ENCODE measurements around the gene LDAF1. TPM values are rescaled to one million over a fixed set of nuclear protein-coding genes. Genes with fewer than 3 reads are reported as not detected.

Gene LDAF1
- polyA plus RNA-seq, 1 experiment: 31.1 TPM

DNA sequence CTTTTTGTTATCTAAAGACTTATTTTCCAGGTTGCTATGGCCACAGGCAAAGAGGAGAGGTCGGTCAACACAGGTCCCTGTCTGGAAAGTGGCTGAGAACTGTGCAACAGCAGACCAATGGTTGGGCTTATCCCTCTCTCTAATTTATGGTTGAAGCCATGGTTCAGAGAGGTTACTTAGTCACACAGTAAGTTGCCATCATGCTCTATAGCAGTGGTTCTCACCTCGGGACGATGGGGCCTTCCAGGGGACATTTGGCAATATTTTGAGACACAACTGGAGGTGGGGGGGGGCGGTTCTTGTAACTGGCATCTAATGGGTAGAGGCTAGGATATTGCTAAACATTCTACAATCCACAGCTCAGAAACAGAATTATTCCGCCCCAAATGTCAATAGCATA, 842 bp upstream of the LDAF1 start:
- Histone ChIP-seq H3K27me3 (ENCODE audit: control insufficient read depth, insufficient read depth, low read length) (no peaks in the 10 kb centered on the region), H3K4me3 (ENCODE audit: low read depth, low read length) (no peak overlapping the region), H3K36me3 (ENCODE audit: control insufficient read depth, insufficient read depth, low read length) (peaks cover 2% of the 10 kb centered on the region; the same call in 1 of the 2 replicates)
- POLR2A ChIA-PET: no interaction called here
- DNase-seq (ENCODE audit: low read depth): no peak
- TF ChIP-seq, protein P1, sequence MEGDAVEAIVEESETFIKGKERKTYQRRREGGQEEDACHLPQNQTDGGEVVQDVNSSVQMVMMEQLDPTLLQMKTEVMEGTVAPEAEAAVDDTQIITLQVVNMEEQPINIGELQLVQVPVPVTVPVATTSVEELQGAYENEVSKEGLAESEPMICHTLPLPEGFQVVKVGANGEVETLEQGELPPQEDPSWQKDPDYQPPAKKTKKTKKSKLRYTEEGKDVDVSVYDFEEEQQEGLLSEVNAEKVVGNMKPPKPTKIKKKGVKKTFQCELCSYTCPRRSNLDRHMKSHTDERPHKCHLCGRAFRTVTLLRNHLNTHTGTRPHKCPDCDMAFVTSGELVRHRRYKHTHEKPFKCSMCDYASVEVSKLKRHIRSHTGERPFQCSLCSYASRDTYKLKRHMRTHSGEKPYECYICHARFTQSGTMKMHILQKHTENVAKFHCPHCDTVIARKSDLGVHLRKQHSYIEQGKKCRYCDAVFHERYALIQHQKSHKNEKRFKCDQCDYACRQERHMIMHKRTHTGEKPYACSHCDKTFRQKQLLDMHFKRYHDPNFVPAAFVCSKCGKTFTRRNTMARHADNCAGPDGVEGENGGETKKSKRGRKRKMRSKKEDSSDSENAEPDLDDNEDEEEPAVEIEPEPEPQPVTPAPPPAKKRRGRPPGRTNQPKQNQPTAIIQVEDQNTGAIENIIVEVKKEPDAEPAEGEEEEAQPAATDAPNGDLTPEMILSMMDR (IDR thresholded peaks at IDR 0.05; ENCODE audit: insufficient read depth, low read depth, low read length): no peak
- CTCF ChIA-PET: interaction anchor here (0.6 to 4.0 kb wide), 14 partner anchors 8 to 1534 kb away, joined by 3 to 39 read pairs (median 5); partner anchors contain the start of gene DCUN1D3

DNA sequence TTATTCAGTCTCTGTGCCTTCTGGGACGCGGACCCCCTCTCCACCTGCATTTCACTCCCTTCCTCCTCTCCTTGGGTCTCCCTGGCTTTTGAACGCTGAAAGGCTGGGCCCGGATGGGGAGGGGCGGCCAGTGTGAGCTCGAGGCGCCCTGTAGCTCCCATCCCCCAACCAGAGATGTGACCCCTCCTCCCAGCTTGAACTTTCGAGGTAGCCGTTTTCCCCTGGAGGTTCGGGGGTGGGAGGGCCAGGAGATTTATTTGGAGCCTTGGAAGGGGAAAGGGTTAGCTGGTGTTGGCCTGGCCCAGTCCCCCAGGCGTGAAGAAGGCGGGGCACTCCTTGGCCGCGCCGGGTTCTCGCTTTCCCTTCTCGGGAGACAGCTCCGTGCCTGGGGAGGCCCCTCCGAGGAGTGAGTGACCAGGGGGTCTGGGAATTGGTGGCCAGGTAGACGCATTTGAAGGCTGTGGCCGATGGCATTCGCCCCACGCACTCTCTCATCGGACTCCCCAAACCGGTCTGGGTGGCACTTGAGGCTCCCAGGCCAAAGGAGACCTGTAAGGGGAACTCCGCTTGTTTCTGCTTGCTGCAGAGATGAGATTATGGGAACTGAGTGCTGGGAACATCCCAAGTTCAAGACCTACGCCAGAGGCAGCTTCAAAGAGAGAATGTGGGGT, 942 bp downstream of the LDAF1 start:
- TF ChIP-seq, protein P1 (IDR thresholded peaks at IDR 0.05; ENCODE audit: insufficient read depth, low read depth, low read length): no peak
- H3K4me3 ChIP-seq (ENCODE audit: low read depth, low read length): peak overlapping the region; percentile 89
- no peaks in the 10 kb centered on the region for H3K27me3 ChIP-seq (ENCODE audit: control insufficient read depth, insufficient read depth, low read length)
- ChIA-PET CTCF (interaction anchor here (1.2 to 4.0 kb wide), 5 partner anchors 21 to 307 kb away, joined by 4 to 25 read pairs (median 5); no protein-coding TSS in a partner anchor), POLR2A (no interaction called here)
- DNase-seq (ENCODE audit: low read depth): no peak
- H3K36me3 ChIP-seq (ENCODE audit: control insufficient read depth, insufficient read depth, low read length): peaks cover 2% of the 10 kb centered on the region; the same call in 1 of the 2 replicates

DNA sequence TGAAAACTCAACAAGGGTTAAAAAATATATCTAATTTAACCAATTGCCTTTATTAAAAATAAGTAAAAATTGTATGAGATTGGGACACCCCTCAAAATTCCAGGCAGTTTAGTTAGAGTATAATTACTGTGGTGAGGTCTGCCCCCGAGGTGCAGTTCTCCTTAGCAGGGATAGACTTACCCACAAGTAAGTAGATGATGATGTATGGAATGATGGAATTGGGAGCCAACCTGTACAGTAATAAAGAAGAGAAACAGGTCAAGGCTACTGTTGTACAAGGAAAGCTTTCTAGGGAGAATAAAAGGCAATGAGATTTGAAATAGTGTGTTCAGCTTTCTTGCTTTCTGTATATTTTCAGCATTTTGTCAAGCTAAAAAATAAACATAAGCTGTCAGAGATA, 1.8 kb downstream of the LDAF1 start:
- peaks cover 3% of the 10 kb centered on the region; the same call in 1 of the 2 replicates for H3K36me3 ChIP-seq (ENCODE audit: control insufficient read depth, insufficient read depth, low read length)
- TF ChIP-seq, protein P1 (IDR thresholded peaks at IDR 0.05; ENCODE audit: insufficient read depth, low read depth, low read length): no peak
- H3K4me3 ChIP-seq (ENCODE audit: low read depth, low read length): no peak overlapping the region
- CTCF ChIA-PET: interaction anchor here (1.6 to 4.0 kb wide), 4 partner anchors 9 to 141 kb away, joined by 4 to 25 read pairs (median 18); no protein-coding TSS in a partner anchor
- H3K27me3 ChIP-seq (ENCODE audit: control insufficient read depth, insufficient read depth, low read length): no peaks in the 10 kb centered on the region
- DNase-seq (ENCODE audit: low read depth): no peak
- POLR2A ChIA-PET: no interaction called here

DNA sequence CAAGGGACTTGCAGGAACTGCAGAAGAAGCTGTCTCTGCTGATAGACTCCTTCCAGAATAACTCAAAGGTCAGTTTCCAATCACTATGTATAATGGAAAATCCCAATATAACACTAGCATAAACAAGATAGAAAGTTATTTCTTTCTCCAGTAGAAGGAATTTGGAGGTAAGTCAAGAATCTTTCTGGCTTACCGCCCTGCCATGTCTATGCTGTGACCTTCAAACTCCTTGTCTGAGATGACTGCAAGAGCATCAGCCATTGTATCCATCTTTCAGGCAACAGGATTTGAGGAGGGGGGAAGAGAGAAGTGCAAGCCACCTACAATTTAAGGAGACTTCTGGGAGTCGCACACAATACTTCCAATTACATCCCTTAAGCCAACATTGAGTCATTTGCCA, 2.7 kb downstream of the LDAF1 start:
- CTCF ChIA-PET: interaction anchor here (1.6 to 3.7 kb wide), 3 partner anchors 8 to 140 kb away, joined by 4 to 22 read pairs (median 14); no protein-coding TSS in a partner anchor
- no peaks in the 10 kb centered on the region for H3K27me3 ChIP-seq (ENCODE audit: control insufficient read depth, insufficient read depth, low read length)
- TF ChIP-seq, protein P1 (IDR thresholded peaks at IDR 0.05; ENCODE audit: insufficient read depth, low read depth, low read length): no peak
- POLR2A ChIA-PET: no interaction called here
- DNase-seq (ENCODE audit: low read depth): no peak
- H3K36me3 ChIP-seq (ENCODE audit: control insufficient read depth, insufficient read depth, low read length): peaks cover 5% of the 10 kb centered on the region; the same call in 1 of the 2 replicates
- no peak overlapping the region for H3K4me3 ChIP-seq (ENCODE audit: low read depth, low read length)

DNA sequence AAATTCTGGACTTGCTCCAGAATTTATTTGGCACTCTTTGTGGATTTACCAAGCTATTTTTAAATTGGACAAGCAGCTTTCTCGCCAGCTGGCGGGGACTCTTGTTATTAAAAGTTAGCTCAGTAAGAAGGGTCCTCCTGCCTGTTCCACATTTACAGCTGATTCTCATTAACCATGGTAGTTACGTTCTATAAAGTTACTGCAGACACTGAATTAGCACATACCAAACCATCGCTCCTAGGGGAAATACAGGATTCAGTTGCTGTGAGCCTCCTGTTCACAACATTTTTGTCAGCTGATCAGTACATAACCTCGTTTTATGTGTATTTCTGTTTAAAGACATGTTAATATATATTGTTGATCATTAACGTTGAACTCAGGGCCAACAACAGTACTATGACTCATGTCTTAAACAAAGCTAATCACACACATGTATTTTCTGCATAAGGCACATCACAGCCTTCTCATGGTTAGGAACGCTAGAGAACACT, 4.2 kb downstream of the LDAF1 start:
- CTCF ChIA-PET: interaction anchor here (1.2 to 3.0 kb wide), 2 partner anchors 27 to 138 kb away, joined by 7 to 14 read pairs; no protein-coding TSS in a partner anchor
- POLR2A ChIA-PET: no interaction called here
- TF ChIP-seq, protein P1 (IDR thresholded peaks at IDR 0.05; ENCODE audit: insufficient read depth, low read depth, low read length): no peak
- Histone ChIP-seq H3K27me3 (ENCODE audit: control insufficient read depth, insufficient read depth, low read length) (no peaks in the 10 kb centered on the region), H3K4me3 (ENCODE audit: low read depth, low read length) (no peak overlapping the region), H3K36me3 (ENCODE audit: control insufficient read depth, insufficient read depth, low read length) (peaks cover 5% of the 10 kb centered on the region; the same call in 1 of the 2 replicates)
- DNase-seq (ENCODE audit: low read depth): peak; percentile 31

Data from BJ (cell line).